ENCODE measurements around the gene PTPRM.

The PTPRM gene

DNA sequence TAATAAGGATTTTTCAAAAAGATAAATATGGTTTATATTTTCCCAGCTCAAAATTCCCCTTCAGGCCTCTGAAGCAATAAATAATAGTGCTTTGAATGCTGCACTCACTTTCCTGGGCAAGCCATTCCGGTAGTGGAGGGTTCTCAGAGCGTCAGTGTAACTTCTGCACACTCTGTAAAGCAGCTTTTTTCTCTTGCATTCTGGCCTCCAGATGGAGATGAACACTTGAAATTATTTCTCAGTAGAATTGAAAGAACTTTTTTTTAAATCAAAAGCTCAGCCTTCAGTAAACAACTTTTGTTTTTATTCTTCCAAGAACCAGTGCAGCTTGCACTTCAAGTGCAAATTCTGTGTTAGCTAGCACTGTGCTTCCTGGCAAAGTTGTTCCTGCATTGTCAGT is 761.0 kb downstream of the PTPRM start:
- no peak for DNase-seq (ENCODE audit: low spot score)

DNA sequence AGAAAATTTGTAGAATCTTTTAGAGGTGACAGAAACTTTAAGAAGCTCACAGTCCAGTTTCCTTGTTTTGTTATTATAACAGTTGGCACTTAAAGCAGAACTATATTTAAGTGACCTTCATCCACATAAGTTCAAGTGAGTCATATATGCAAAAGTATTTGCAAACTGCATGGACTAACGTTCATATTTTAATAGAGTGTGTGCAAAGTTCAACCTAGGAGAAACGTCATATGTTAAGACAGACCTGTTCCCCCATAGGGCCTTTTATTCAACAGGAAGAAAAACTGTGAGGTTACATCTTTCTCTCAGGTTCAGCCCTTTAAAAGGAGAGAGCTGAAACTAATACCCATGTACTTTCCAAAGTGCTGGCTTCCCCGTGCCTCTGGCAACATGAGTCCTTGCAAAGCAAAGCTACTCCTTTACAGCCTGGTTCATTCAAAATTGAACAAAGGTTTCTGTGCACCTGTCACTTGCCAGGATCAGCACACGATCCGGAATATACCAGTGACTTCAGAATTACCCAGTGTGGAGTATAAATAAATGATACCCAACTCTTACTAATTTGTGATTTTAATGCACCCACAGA is 762.2 kb downstream of the PTPRM start:
- DNase-seq (ENCODE audit: low spot score), result no peak

DNA sequence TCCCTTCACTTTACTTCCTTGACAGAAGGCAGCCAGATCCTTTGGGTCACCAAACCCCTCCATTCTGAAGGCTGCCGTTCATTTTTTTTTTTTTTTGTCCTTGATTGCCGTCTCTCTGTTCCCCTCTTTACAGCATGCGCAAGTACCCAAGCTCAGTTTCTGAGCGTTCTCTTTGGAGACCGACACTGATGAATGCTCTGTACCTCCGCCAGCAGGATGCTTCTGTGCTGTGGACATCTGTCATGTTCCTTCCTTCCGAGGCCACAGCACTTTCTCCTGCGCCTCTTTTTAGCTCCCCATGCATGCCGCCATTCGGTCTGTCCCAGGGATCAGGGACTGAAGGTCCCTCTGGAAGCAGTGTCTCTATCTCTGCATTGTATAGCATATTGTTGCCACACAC is 763.5 kb downstream of the PTPRM start:
- DNase-seq (ENCODE audit: low spot score), result no peak

- no peak for DNase-seq (ENCODE audit: low spot score)
These were observed 765.2 kb downstream of the PTPRM start for GRCh38 chr18:8332286-8332685.

- no peak for DNase-seq (ENCODE audit: low spot score)
These were observed 766.8 kb downstream of the PTPRM start for GRCh38 chr18:8333961-8334360.

DNA sequence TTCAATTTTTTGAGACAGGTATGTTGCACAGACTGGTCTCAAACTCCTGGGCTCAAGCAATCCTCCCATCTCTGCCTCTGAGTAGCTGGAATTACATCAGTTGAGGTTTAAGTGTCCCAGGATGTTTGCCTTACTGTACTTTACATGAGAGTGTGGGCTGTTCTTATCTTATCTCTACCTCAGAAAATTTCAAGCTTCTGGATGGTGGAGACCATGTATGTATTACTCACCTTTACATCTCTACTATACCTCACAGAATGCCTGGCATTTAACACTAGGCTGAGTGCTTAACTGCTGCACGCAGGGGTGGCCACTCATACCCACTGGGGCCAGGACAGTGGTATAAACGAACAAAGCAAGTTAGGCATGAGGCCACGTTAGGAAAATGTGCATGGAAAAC is 770.1 kb downstream of the PTPRM start:
- no peak for DNase-seq (ENCODE audit: low spot score)

DNA sequence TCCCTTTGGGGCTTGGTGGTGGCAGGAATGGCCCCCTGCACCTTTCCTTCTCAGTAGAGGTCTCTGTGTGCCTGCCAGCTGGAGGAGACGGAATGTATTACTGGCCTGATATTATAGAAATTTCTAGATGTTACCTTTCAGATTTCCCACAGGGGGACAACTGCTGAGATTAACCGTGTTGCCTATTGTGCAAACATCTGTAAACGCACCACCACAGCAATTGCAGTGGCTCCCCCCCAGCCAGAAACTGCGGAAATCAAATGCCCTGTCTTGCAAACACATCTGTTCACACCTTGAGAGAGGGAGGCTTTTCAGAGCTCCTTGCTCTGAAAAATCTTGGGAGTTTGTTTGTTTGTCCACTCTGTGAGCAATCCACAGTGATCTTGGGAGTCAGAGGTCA is 772.1 kb downstream of the PTPRM start:
- DNase-seq (ENCODE audit: low spot score), result no peak

GRCh38 chr18:8339952-8340351 is 772.8 kb downstream of the PTPRM start:
- no peak for DNase-seq (ENCODE audit: low spot score)

DNA sequence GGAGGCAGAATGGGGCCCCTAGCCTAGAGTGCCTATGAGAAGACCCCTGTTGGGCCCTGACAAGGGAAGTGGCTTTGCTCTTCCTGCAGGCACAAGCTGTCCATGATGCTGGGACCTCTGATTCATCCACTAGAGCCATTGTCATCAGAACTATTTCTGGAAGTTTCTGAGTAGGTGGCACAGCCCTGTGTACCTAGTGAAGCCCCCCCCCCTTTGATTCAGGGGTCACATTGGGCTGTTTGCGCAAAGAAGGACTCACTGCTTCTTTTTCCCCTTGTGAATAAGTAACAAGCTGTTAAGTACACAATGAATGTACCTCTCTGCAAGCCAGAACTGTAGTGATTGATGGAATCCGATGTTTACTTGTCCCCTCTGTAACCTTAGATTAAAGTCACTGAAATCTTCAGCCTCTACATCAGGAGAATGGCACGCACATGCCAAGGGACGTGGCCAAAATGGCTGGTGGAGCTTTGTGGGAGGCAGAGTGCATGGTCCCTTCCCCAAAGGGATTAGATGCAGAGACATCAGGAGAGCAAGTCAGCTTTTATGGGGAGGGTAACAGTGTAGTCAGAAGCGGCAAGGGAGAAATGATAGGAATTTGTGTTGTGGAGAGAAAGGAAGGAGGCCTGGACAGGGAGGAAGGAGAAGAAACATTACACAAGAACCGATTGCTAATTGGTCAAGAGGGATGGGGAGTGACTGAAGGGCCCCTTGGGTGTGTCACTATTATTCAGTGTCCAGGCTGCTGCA is 774.5 kb downstream of the PTPRM start:
- no peak for DNase-seq (ENCODE audit: low spot score)

DNA sequence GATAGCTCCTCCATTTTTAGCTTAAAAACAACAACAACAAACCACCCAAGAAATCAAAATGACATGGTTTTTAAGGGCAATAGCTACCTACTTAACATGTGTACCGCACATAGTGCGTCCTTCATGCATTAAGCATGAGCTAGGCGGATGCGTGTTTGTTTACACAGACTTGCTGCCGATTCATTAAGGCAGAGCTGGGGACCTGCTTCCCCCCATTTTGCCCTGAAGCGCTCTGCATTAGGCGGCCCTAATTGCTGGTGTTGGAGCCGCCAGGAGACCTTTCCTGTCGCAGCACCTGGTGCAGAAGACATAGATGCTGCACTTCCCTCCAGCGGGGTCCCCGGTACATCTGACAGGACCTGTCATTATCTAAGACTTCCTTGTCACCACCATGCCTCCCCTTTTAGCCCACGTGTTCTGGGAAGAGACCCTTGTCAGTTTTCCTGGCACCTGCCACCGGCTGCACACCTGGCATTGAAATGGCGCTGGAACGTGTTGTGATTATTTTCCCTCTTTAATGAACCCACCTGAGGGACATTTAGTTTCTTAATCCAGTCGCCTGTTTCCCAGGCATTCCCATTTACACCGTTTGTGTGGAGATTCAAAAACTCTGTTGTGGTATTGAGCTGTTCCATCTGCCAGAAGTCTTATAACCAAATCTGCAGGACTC is 781.1 kb downstream of the PTPRM start:
- no peak for DNase-seq (ENCODE audit: low spot score)

GRCh38 chr18:8349608-8350323 is 782.6 kb downstream of the PTPRM start:
- DNase-seq (ENCODE audit: low spot score), result no peak

- DNase-seq (ENCODE audit: low spot score), result no peak
These were observed 783.5 kb downstream of the PTPRM start for GRCh38 chr18:8350628-8351027.

DNA sequence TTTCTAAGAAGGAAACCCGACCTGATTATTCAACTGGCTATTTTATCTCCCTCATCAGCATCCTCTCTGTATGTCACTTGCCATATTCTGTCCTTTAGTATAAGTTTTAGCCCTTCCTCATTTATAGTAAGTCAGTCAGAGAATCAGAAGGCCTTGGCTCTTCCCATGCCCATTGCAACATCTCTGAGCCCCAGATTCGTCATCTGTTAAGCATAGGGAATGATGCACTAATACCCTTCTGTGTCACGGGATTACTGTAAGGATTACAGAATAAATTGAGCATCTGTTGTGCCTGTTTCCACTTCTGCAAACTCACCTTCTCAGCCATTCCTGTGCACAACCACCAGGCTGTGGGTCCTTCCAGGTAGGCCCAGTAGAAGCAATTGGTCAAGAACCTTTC is 784.0 kb downstream of the PTPRM start:
- DNase-seq (ENCODE audit: low spot score), result peak; percentile 41

- DNase-seq (ENCODE audit: low spot score), result no peak
These were observed 787.2 kb downstream of the PTPRM start for GRCh38 chr18:8354304-8354703.

DNA sequence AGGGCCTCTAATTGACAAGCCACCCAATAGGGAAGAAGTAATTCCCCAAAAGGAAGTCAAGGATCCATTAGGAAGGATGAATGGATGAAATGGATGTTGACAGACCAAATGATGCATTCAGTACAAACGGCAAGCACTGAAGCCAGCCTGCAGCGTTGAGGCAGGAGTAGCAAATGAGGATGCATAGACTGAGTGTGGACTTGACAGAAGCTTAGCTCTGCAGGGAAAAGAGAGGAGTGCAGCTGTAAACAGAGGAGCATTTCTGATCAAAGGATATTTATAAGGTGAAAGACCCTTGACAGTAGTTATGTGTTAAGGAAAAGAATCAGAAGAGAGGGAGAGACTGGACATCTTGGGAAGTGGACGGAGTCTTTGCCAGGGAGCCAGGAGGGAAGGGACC is 788.9 kb downstream of the PTPRM start:
- DNase-seq (ENCODE audit: low spot score), result no peak

DNA sequence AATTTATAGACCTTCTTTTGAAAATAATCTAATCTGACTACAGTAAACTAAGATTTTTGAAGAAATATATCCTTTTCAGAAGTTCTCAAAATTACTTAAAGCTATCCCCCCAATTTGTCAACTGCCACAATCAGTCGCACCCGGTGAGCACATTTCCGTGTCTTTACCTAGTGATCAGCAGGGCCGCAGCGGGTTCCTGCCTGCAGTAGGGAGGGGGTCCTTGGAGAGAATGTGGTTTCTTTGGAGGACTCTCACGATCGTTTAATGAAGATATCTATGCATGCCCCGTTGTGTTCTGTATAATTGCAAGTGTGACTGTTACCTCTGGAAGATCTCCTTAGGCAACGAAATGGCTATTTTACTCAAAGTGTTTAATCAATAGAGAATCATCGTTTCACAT is 790.2 kb downstream of the PTPRM start:
- no peak for DNase-seq (ENCODE audit: low spot score)

GRCh38 chr18:8358033-8358765 is 791.1 kb downstream of the PTPRM start:
- no peak for DNase-seq (ENCODE audit: low spot score)

- DNase-seq (ENCODE audit: low spot score), result no peak
These were observed 792.0 kb downstream of the PTPRM start for GRCh38 chr18:8359076-8359475.

DNA sequence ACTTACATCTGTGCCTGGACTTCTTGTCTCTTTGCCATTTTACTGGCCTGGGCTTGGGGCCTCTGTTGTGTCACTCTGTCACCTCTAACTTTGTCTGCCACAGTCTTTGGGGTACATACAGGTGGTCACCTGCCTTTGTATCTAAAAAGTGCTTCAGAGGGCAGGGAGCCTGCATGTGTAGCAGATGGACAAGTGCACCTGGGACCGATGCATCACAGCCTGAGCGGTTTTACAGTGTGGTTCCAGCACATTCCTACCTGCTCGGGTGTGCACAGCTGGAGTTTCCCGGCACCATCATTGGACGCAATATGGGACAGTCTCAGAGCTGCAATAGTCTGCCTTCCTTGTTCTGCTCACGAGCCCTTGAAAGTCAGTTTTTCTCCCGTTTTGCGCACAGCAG is 792.4 kb downstream of the PTPRM start:
- DNase-seq (ENCODE audit: low spot score), result no peak

- no peak for DNase-seq (ENCODE audit: low spot score)
These were observed 794.9 kb downstream of the PTPRM start for GRCh38 chr18:8361941-8362471.

DNA sequence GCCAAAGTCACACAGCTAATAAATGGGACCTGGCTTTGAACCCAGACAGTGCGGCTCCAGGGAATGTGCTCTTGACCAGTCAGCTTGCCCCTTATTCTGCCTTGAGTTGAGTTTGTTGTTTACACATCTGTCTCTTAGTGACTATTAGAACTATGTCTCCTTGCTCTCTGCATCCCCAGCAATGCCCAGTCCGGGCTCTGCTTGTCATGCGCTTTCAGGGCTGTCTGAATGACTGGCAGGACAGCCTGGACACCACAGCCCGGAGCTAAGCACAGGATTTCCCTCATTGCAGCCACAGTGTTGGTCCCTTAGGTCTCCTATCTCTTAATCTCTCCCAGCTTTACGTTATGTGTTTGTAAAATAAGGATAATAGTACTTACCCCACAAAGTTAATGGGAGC is 795.7 kb downstream of the PTPRM start:
- no peak for DNase-seq (ENCODE audit: low spot score)

GRCh38 chr18:8364385-8364784 is 797.3 kb downstream of the PTPRM start:
- DNase-seq (ENCODE audit: low spot score), result no peak
